Upper lobe of left lung (tissue), 6 donors: ENCODE measurements around the gene HABP2. TPM values are rescaled to one million over a fixed set of nuclear protein-coding genes. Genes with fewer than 3 reads are reported as not detected.

Experiments used
- ATAC-seq, 2 donors: fragments of 200-7000 bp; cut with Tn5 transposase; one replicate each; pipeline ENCODE4 v1.9.1; 2022; ENCODE audit warnings: mild to moderate bottlenecking in 2 of 2, moderate library complexity in 2 of 2; ENCODE audit not compliant: low FRiP score in 2 of 2
- DNase-seq, 2 donors: peaks; one replicate each; pipeline ENCODE4 v3.0.0-alpha.2; 2019 to 2020
- H3K27ac ChIP-seq, 4 donors: fragments of 200-600 bp; sonication (generic); one replicate each; pipeline ENCODE4 v1.5.1; 2016 to 2019
- H3K27me3 ChIP-seq, 4 donors: fragments of 200-600 bp; sonication (generic); one replicate each; pipeline ENCODE4 v1.5.1; 2017 to 2019
- H3K36me3 ChIP-seq, 4 donors: fragments of 200-600 bp; sonication (generic); one replicate each; pipeline ENCODE4 v1.5.1; 2016 to 2019
- H3K4me1 ChIP-seq, 4 donors: fragments of 200-600 bp; sonication (generic); one replicate each; pipeline ENCODE4 v1.5.1; 2018 to 2019
- H3K4me3 ChIP-seq, 4 donors: fragments of 200-600 bp; sonication (generic); one replicate each; pipeline ENCODE4 v1.5.1; 2017 to 2019; ENCODE audit warnings: mild to moderate bottlenecking in 2 of 4, moderate library complexity in 1 of 4
- H3K9me3 ChIP-seq, 4 donors: fragments of 200-600 bp; sonication (generic); one replicate each; pipeline ENCODE4 v1.5.1; 2018 to 2019
- EP300 ChIP-seq, 4 donors: sonication (generic); formaldehyde crosslinking; IDR thresholded peaks; one replicate each; pipeline ENCODE4 v1.5.1; 2017; ENCODE audit warnings: antibody characterized with exemption in 4 of 4, control low read depth in 2 of 4
- POLR2A ChIP-seq, 4 donors: fragments of 450-650 bp; IDR thresholded peaks; one replicate each; pipeline ENCODE4 v1.5.1; 2016 to 2017; ENCODE audit warnings: antibody characterized with exemption in 4 of 4, mild to moderate bottlenecking in 2 of 4
- POLR2AphosphoS5 ChIP-seq, 2 donors: sonication (generic); formaldehyde crosslinking; IDR thresholded peaks; one replicate each; pipeline ENCODE4 v1.5.1; 2017; ENCODE audit warnings: antibody characterized with exemption in 2 of 2
- WGBS, 2 donors: methylation state at CpG; one replicate each; pipeline ENCODE4 v1.1.5; 2017 to 2018; 5-methylcytosine and 5-hydroxymethylcytosine counted together
- total RNA-seq, 6 donors: library from RNA; depleted of rRNA in 4 of 6; stranded (reverse); fragments of >200 nt in 4 of 6; gene quantifications; one replicate each; pipeline versions ENCODE4 v1.1.0 to v1.2.1, GENCODE V29; 2016 to 2021
- TF ChIP-seq, protein P1 (sequence below), 6 experiments: fragments of 450-650 bp in 4 of 6; fragments of 200-600 bp in 2 of 6; sonication (generic) in 2 of 6; IDR thresholded peaks; one replicate each; pipeline ENCODE4 v1.5.1; 2016 to 2019; ENCODE audit warnings: antibody characterized with exemption in 6 of 6
- donor health status: DM: no; HTN: no; CAD: no; lungs with moderate emphysema.
- donor health status: DM: no; HTN: yes; CAD: no; lungs with severe emphysema.

The HABP2 gene
- total RNA-seq, 6 donors from 2014 or later = 0.15 to 10.3 (median 1.3) TPM; not detected in 2

DNA sequence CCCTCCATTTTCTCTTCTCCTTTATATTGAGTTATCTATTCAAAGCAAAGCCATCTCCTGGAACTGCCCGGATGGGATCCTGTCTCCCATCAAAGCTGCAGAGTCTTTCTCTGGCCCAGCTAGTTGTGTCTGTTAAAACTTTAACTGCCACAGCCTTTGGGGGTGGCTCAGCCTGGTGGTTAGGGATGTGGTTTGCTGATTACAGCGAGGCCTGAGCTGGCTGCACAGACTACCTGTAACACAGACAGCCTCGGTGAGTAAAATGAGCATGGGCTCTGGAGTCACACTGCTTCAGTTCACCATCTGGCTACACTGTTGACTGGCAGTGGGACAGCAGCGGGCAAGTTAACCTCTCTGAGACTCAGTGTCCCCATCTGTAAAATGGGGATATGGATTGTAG is 18.4 kb upstream of the HABP2 start:
- Histone ChIP-seq H3K27ac (no peak overlapping the region), H3K4me1 (no peaks in the 10 kb centered on the region), H3K36me3 (no peaks in the 10 kb centered on the region), H3K4me3 (no peak overlapping the region), H3K9me3 (no peaks in the 10 kb centered on the region), H3K27me3 (no peaks in the 10 kb centered on the region)
- DNase-seq (no peak), ATAC-seq (no peak)
- WGBS, 2 donors = 74 to 80% methylated on average over 4 of the region's 4 CpGs
- TF ChIP-seq, protein P1, sequence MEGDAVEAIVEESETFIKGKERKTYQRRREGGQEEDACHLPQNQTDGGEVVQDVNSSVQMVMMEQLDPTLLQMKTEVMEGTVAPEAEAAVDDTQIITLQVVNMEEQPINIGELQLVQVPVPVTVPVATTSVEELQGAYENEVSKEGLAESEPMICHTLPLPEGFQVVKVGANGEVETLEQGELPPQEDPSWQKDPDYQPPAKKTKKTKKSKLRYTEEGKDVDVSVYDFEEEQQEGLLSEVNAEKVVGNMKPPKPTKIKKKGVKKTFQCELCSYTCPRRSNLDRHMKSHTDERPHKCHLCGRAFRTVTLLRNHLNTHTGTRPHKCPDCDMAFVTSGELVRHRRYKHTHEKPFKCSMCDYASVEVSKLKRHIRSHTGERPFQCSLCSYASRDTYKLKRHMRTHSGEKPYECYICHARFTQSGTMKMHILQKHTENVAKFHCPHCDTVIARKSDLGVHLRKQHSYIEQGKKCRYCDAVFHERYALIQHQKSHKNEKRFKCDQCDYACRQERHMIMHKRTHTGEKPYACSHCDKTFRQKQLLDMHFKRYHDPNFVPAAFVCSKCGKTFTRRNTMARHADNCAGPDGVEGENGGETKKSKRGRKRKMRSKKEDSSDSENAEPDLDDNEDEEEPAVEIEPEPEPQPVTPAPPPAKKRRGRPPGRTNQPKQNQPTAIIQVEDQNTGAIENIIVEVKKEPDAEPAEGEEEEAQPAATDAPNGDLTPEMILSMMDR (IDR thresholded peaks at IDR 0.05) = no peak
- TF ChIP-seq EP300 (IDR thresholded peaks at IDR 0.05) = no peak
- TF ChIP-seq POLR2A (IDR thresholded peaks at IDR 0.05) = no peak
- no peak for TF ChIP-seq POLR2AphosphoS5 (IDR thresholded peaks at IDR 0.05)

DNA sequence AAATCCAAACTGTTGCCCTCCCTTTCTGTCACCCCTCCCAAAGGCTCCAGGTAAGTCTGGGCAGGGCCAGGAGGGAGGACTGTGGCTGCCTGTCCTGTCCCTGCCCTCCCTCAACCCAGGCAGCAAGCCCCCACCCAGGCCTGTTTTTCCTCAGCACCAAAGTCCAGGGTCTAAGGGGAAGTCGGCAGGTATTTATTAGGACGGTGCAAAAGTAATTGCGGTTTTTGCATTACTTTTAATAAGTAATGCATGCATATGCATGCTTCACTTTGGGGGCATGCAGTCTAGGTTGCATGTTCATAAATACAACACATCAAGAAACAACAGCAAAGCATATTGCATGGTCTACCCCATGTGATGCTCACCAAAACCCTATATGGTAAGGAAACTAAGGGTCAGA is 15.2 kb upstream of the HABP2 start:
- ATAC-seq = no peak
- Histone ChIP-seq H3K4me1 (no peaks in the 10 kb centered on the region), H3K36me3 (no peaks in the 10 kb centered on the region), H3K4me3 (no peak overlapping the region), H3K27ac (no peak overlapping the region), H3K27me3 (no peaks in the 10 kb centered on the region), H3K9me3 (no peaks in the 10 kb centered on the region)
- no peak for DNase-seq
- WGBS, 2 donors = 95 to 97% methylated on average over 3 of the region's 3 CpGs
- no peak for TF ChIP-seq POLR2AphosphoS5 (IDR thresholded peaks at IDR 0.05)

DNA sequence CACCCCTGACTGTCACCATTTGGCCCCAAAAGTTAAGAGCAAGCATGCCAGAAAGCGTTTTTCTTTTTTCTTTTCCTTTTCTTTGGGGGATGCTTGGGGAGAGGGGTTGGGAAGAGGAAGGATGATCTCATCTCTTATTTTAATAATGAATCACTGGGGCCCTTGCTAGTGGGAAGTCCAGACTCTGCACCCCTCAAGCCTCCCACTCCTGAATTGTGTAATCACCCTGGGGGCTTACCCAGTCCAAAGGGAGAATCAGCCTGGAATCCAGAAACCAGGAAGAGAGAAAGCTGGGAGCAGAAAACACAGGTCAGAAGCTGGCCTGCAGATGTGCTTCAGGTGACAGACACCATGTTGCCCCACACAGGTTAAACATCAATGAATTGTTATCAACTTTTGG is 14.7 kb upstream of the HABP2 start:
- Histone ChIP-seq H3K4me1 (no peaks in the 10 kb centered on the region), H3K27ac (no peak overlapping the region), H3K27me3 (no peaks in the 10 kb centered on the region), H3K36me3 (no peaks in the 10 kb centered on the region), H3K4me3 (no peak overlapping the region), H3K9me3 (no peaks in the 10 kb centered on the region)
- TF ChIP-seq, protein P1 (IDR thresholded peaks at IDR 0.05) = no peak
- TF ChIP-seq POLR2AphosphoS5 (IDR thresholded peaks at IDR 0.05) = no peak
- no peak for TF ChIP-seq POLR2A (IDR thresholded peaks at IDR 0.05)
- no peak for TF ChIP-seq EP300 (IDR thresholded peaks at IDR 0.05)
- DNase-seq (no peak), ATAC-seq (no peak)
- 69 to 83% methylated on average over 1 of the region's 1 CpG for WGBS, 2 donors

DNA sequence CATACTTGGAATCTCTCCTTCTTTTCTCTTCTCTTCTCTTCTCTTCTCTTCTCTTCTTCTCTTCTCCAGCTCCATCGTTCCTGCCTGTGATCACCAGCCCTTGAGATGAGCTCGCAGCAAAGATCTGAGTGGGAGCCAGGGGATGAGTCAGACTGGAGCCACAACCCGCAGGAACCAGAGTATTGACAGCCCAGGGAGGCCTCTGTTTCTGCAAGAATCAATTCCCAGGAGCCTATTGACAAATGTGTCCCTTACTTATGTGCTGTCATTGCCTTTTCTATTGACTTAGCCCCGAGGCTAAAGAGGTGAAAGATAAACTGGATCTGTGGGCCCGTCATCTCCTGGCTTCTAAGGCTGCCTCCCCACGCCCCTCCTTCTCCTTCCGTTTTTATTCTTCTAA is 13.1 kb upstream of the HABP2 start:
- Histone ChIP-seq H3K27me3 (no peaks in the 10 kb centered on the region), H3K27ac (no peak overlapping the region), H3K4me1 (no peaks in the 10 kb centered on the region), H3K4me3 (no peak overlapping the region), H3K9me3 (no peaks in the 10 kb centered on the region), H3K36me3 (no peaks in the 10 kb centered on the region)
- 75 to 78% methylated on average over 7 of the region's 7 CpGs for WGBS, 2 donors
- TF ChIP-seq POLR2AphosphoS5 (IDR thresholded peaks at IDR 0.05) = no peak
- TF ChIP-seq, protein P1 (IDR thresholded peaks at IDR 0.05) = no peak
- no peak for DNase-seq
- ATAC-seq = peak in 1 of 2 donors; percentile 80

DNA sequence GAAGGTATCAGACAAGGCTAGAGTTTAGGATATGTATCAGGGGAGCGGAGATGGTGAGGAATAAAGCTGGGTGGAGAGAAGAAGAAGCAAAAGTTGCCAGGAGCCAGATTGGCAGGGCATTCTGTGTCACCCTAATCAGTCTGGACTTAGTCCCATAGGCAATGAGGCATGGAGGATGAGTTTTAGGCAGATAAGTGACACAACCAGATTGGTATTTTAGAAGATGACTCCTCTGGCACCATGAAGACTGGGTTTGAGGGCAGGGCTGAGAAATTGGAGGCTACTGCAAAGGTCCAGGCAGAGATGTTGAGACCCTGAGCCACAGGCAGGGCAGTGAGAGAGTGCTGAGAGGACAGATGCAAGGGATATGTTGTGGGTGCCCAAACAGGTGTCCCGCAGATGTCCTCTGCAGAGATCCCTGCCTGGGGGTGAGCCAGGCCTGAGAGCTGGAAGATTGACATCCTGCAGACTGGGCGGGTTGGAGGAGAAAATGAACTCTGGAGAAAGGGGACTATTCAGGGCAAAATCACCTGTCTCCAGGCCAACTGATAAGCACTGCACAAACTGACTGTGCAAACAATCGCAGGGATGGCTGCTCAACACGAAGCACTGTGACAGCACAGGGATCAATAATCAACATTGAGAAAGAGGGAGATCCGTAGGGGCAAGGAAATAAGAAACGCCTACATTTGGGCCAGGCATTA is 11.9 kb upstream of the HABP2 start:
- no peak for TF ChIP-seq POLR2A (IDR thresholded peaks at IDR 0.05)
- TF ChIP-seq, protein P1 (IDR thresholded peaks at IDR 0.05) = no peak
- TF ChIP-seq POLR2AphosphoS5 (IDR thresholded peaks at IDR 0.05) = no peak
- no peak for TF ChIP-seq EP300 (IDR thresholded peaks at IDR 0.05)
- Histone ChIP-seq H3K4me1 (no peaks in the 10 kb centered on the region), H3K4me3 (no peak overlapping the region), H3K36me3 (no peaks in the 10 kb centered on the region), H3K27ac (no peak overlapping the region), H3K27me3 (no peaks in the 10 kb centered on the region), H3K9me3 (no peaks in the 10 kb centered on the region)
- WGBS, 2 donors = 67 to 87% methylated on average over 7 of the region's 7 CpGs
- DNase-seq = no peak
- no peak for ATAC-seq
